HepG2 (cell line): ENCODE results near the gene TIAM2. TPM values are rescaled to one million over a fixed set of nuclear protein-coding genes. Genes with fewer than 3 reads are reported as not detected.

Experiments used
- AGO1 ChIP-seq: fragments of 200-400 bp; formaldehyde crosslinking; IDR thresholded peaks from 2 replicates; pipeline ENCODE4 v1.6.1; 2017; ENCODE audit warnings: mild to moderate bottlenecking, low read depth, low read length, moderate library complexity; ENCODE audit not compliant: poor library complexity, severe bottlenecking
- DNMT3B ChIP-seq: conservative IDR thresholded peaks from 2 replicates; pipeline ENCODE4 v1.6.1; 2016; ENCODE audit warnings: missing biosample characterization, control low read depth
- GPBP1L1 ChIP-seq: sonication (generic); formaldehyde crosslinking; IDR thresholded peaks from 2 replicates; pipeline ENCODE4 v1.5.0; 2020; ENCODE audit warnings: mild to moderate bottlenecking, missing genetic modification reagents
- GTF2F1 ChIP-seq: fragments of 150-350 bp; IDR thresholded peaks from 2 replicates; pipeline ENCODE4 v1.6.1; 2014; ENCODE audit warnings: low read length
- HDAC6 ChIP-seq: fragments of 200-600 bp; sonication (generic); IDR thresholded peaks from 2 replicates; pipeline ENCODE4 v1.7.0; 2017; ENCODE audit warnings: mild to moderate bottlenecking, antibody characterized with exemption, low read length, low read depth
- HES4 ChIP-seq: sonication (generic); formaldehyde crosslinking; IDR thresholded peaks from 2 replicates; pipeline ENCODE4 v1.9.0; 2021; ENCODE audit warnings: mild to moderate bottlenecking, missing genetic modification reagents, borderline replicate concordance
- HIVEP1 ChIP-seq: sonication (generic); formaldehyde crosslinking; IDR thresholded peaks from 2 replicates; pipeline ENCODE4 v1.4.0; 2020; ENCODE audit warnings: mild to moderate bottlenecking, missing genetic modification reagents
- HMG20B ChIP-seq: conservative IDR thresholded peaks from 2 replicates; pipeline ENCODE4 v1.6.1; 2016; ENCODE audit warnings: missing genetic modification reagents, missing compliant biosample characterization
- KLF9 ChIP-seq: IDR thresholded peaks from 2 replicates; pipeline ENCODE4 v1.6.1; 2016; ENCODE audit warnings: low read depth
- NR2F6 ChIP-seq, 2 experiments: IDR thresholded peaks; 2 replicates each; pipeline ENCODE4 v1.6.1; 2016; ENCODE audit warnings: antibody characterized with exemption in 1 of 2, mild to moderate bottlenecking in 1 of 2
- RBAK ChIP-seq: sonication (generic); formaldehyde crosslinking; IDR thresholded peaks from 2 replicates; pipeline ENCODE4 v1.5.1; 2020; ENCODE audit warnings: mild to moderate bottlenecking, missing genetic modification reagents
- REXO4 ChIP-seq: sonication (generic); formaldehyde crosslinking; IDR thresholded peaks from 2 replicates; pipeline ENCODE4 v1.8.0; 2022; ENCODE audit warnings: missing genetic modification reagents, mild to moderate bottlenecking, borderline replicate concordance
- RFX3 ChIP-seq: IDR thresholded peaks from 2 replicates; pipeline ENCODE4 v1.6.1; 2016; ENCODE audit warnings: missing biosample characterization, missing genetic modification reagents
- SP4 ChIP-seq: sonication (generic); formaldehyde crosslinking; IDR thresholded peaks from 2 replicates; pipeline ENCODE4 v1.8.1; 2023; ENCODE audit warnings: mild to moderate bottlenecking, missing genetic modification reagents
- XRCC5 ChIP-seq: fragments of 200-400 bp; formaldehyde crosslinking; optimal IDR thresholded peaks from 2 replicates; pipeline ENCODE3; 2017; ENCODE audit warnings: mild to moderate bottlenecking, low read length
- ZKSCAN5 ChIP-seq: sonication (generic); formaldehyde crosslinking; IDR thresholded peaks from 2 replicates; pipeline ENCODE4 v1.5.1; 2020; ENCODE audit warnings: mild to moderate bottlenecking, missing genetic modification reagents
- ZNF17 ChIP-seq: sonication (generic); formaldehyde crosslinking; IDR thresholded peaks from 2 replicates; pipeline ENCODE4 v1.5.0; 2020; ENCODE audit warnings: mild to moderate bottlenecking, missing genetic modification reagents
- ZNF484 ChIP-seq: sonication (generic); formaldehyde crosslinking; IDR thresholded peaks from 2 replicates; pipeline ENCODE4 v1.5.1; 2020; ENCODE audit warnings: mild to moderate bottlenecking, low read depth, missing genetic modification reagents, borderline replicate concordance
- ZNF546 ChIP-seq: sonication (generic); formaldehyde crosslinking; conservative IDR thresholded peaks from 2 replicates; pipeline ENCODE4 v1.8.1; 2023; ENCODE audit warnings: mild to moderate bottlenecking, missing genetic modification reagents
- ZNF703 ChIP-seq: sonication (generic); formaldehyde crosslinking; IDR thresholded peaks from 2 replicates; pipeline ENCODE4 v1.5.1; 2020; ENCODE audit warnings: missing genetic modification reagents, mild to moderate bottlenecking, moderate library complexity, borderline replicate concordance
- ZNF713 ChIP-seq: sonication (generic); formaldehyde crosslinking; IDR thresholded peaks from 2 replicates; pipeline ENCODE4 v1.4.0; 2020; ENCODE audit warnings: mild to moderate bottlenecking, missing genetic modification reagents
- ZNF784 ChIP-seq: sonication (generic); formaldehyde crosslinking; IDR thresholded peaks from 2 replicates; pipeline ENCODE4 v1.5.1; 2020; ENCODE audit warnings: missing genetic modification reagents, mild to moderate bottlenecking, borderline replicate concordance
- ZNF790 ChIP-seq: sonication (generic); formaldehyde crosslinking; IDR thresholded peaks from 2 replicates; pipeline ENCODE4 v1.8.0; 2022; ENCODE audit warnings: missing genetic modification reagents, mild to moderate bottlenecking, borderline replicate concordance
- ZNF879 ChIP-seq: sonication (generic); formaldehyde crosslinking; IDR thresholded peaks from 2 replicates; pipeline ENCODE4 v1.8.1; 2023; ENCODE audit warnings: missing genetic modification reagents
- polyA plus RNA-seq, 8 experiments: library from polyadenylated mRNA; depleted of rRNA in 3 of 8; stranded (reverse) in 7 of 8; unstranded in 1 of 8; fragments of >200 nt; fragmentation: Illumina TruSeq in 4 of 8; extraction: Trizol in 4 of 8; gene quantifications; 2 replicates each; pipeline versions ENCODE4 v1.2.1 to v1.2.3, GENCODE V29; 2011 to 2016; ENCODE audit warnings: low read depth in 4 of 8, missing spikeins in 1 of 8, mixed read lengths in 1 of 8; ENCODE audit not compliant: insufficient read depth in 1 of 8
- total RNA-seq, 5 experiments: library from RNA; depleted of rRNA; stranded (reverse); fragments of >200 nt; fragmentation: Illumina TruSeq; extraction: Trizol; gene quantifications; 2 replicates each; pipeline ENCODE4 v1.2.3, GENCODE V29; 2016; ENCODE audit warnings: low read depth in 1 of 5
- TF ChIP-seq, protein P1 (sequence below): sonication (generic); formaldehyde crosslinking; IDR thresholded peaks from 2 replicates; pipeline ENCODE4 v1.8.0; 2022; ENCODE audit warnings: missing genetic modification reagents, mild to moderate bottlenecking, inconsistent platforms, borderline replicate concordance
- TF ChIP-seq, protein P2 (sequence below): sonication (generic); formaldehyde crosslinking; IDR thresholded peaks from 2 replicates; pipeline ENCODE4 v1.4.0; 2020; ENCODE audit warnings: missing genetic modification reagents

TIAM2 gene
- total and polyA plus RNA-seq, 2 of the 13 experiments (the other 11 are each of a cell fraction or from before 2014, with no cell fraction given), result 4.1 to 4.5 TPM

DNA sequence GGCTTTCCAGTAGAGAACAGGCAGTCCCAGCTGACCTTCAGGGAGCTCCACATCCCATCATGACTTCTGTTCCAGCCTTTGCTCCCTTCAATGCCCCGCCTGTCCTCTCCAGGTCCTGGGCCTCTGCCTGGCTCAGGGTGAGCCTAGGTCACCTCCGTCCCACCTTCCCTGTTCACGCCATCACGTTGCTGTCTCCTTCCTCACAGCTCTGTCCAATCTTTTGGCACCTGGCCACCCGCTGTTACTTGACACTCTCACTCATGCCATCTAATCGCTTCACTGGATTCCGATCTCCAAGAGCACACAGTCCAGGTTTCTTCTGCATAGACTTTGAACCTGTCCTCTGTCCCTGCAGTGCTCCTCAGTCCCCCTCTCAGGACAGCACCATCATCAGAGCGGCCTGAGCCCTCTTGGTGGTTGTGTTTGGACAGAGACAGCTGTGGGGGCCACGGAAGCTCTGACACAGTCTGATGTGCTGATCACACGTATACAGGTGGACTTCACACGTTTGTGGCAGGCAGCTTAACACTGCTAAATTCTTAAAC is 34.7 kb upstream of the TIAM2 start (continued):
- TF ChIP-seq XRCC5, result peak; percentile 46
- no peak for TF ChIP-seq RBAK (CRISPR knock-in tag)
- TF ChIP-seq ZNF546 (CRISPR knock-in tag), result no peak
- 0 out of 2 replicates have a peak, but pooled peaks have one; percentile 48 for TF ChIP-seq ZNF790
- TF ChIP-seq HES4 (CRISPR knock-in tag), result no peak
- TF ChIP-seq ZNF784, result no peak; the same call in 1 of the 2 replicates
- TF ChIP-seq ZNF879 (CRISPR knock-in tag), result no peak
- no peak for TF ChIP-seq RFX3
- TF ChIP-seq, protein P1, sequence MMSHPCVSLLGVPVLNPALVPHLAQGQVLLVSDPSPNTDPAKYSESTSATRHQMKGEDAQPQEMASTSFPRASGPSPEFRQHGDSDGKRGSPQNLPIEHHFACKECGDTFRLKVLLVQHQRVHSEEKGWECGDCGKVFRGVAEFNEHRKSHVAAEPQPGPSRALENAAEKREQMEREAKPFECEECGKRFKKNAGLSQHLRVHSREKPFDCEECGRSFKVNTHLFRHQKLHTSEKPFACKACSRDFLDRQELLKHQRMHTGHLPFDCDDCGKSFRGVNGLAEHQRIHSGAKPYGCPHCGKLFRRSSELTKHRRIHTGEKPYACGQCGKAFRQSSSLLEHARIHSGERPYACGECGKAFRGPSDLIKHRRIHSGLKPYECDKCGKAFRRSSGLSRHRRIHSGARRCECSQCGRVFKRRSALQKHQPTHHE (CRISPR knock-in tag), result no peak
- peak; percentile 90 for TF ChIP-seq HIVEP1
- TF ChIP-seq NR2F6 (IDR thresholded peaks at IDR 0.05), result peak; percentile 79
- peak; percentile 81 for TF ChIP-seq NR2F6 (CRISPR knock-in tag; IDR thresholded peaks at IDR 0.05)
- peak; percentile 71; the same call in 1 of the 2 replicates for TF ChIP-seq HMG20B
- TF ChIP-seq SP4 (CRISPR knock-in tag), result no peak; the same call in 1 of the 2 replicates
- no peak for TF ChIP-seq GPBP1L1 (CRISPR knock-in tag)
- no peak for TF ChIP-seq KLF9
- no peak for TF ChIP-seq ZNF703 (CRISPR knock-in tag)
- no peak for TF ChIP-seq HDAC6
- no peak for TF ChIP-seq ZNF484
- no peak for TF ChIP-seq GTF2F1
- no peak for TF ChIP-seq REXO4 (CRISPR knock-in tag)
- no peak for TF ChIP-seq AGO1
- no peak for TF ChIP-seq ZNF17
- no peak for TF ChIP-seq ZNF713
- TF ChIP-seq ZKSCAN5, result peak; percentile 37; the same call in 1 of the 2 replicates
- TF ChIP-seq, protein P2, sequence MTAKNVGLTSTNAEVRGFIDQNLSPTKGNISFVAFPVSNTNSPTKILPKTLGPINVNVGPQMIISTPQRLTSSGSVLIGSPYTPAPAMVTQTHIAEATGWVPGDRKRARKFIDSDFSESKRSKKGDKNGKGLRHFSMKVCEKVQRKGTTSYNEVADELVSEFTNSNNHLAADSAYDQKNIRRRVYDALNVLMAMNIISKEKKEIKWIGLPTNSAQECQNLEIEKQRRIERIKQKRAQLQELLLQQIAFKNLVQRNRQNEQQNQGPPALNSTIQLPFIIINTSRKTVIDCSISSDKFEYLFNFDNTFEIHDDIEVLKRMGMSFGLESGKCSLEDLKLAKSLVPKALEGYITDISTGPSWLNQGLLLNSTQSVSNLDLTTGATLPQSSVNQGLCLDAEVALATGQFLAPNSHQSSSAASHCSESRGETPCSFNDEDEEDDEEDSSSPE (CRISPR knock-in tag), result 0 out of 2 replicates have a peak, but pooled peaks have one; percentile 12
- peak; percentile 83; the same call in 1 of the 2 replicates for TF ChIP-seq DNMT3B (CRISPR knock-in tag)
